ENCODE data around the gene ARCN1. TPM values are rescaled to one million over a fixed set of nuclear protein-coding genes. Genes with fewer than 3 reads are reported as not detected.
"Not testable (repeated sequence)": the region's sequence is repeated elsewhere in the genome, so short reads cannot be mapped to it uniquely, and the experiment has no call there.

Gene ARCN1
- total RNA-seq, 1 experiment from 2014 or later, result 83.8 TPM

- no TSS peak for BruUV-seq (replicated peaks)
- TF ChIP-seq CTCF (IDR thresholded peaks at IDR 0.05; ENCODE audit: unreplicated experiment), result no peak
- H3K9me3 Mint-ChIP-seq (ENCODE audit: low read depth, unreplicated experiment), result no peaks in the 10 kb centered on the region
- CTCF ChIA-PET, result interaction anchor here (0.6 kb wide), 1 partner anchor 514 kb away, joined by 3 read pairs; no protein-coding TSS in a partner anchor
- intact Hi-C loops (cut with micrococcal nuclease; ENCODE audit: unreplicated experiment), result loop anchor here (5.0 kb wide), 1 partner anchor 272 kb away; no protein-coding TSS in a partner anchor
- H3K4me1 Mint-ChIP-seq (ENCODE audit: low read depth, unreplicated experiment), result no peaks in the 10 kb centered on the region
- H3K36me3 Mint-ChIP-seq (ENCODE audit: insufficient read depth, unreplicated experiment), result peaks cover 27% of the 10 kb centered on the region
- H3K27ac Mint-ChIP-seq (ENCODE audit: unreplicated experiment), result no peak overlapping the region
- no peaks in the 10 kb centered on the region for H3K27me3 Mint-ChIP-seq (ENCODE audit: unreplicated experiment)
- H3K4me3 Mint-ChIP-seq (ENCODE audit: low read depth, unreplicated experiment), result no peak overlapping the region
- no peak for DNase-seq
These were observed 2.5 kb upstream of the ARCN1 start for GRCh38 chr11:118569670-118570069.

- no peak overlapping the region for H3K27ac Mint-ChIP-seq (ENCODE audit: unreplicated experiment)
- intact Hi-C loops (cut with micrococcal nuclease; ENCODE audit: unreplicated experiment), result no loop called here
- CTCF ChIA-PET, result no interaction called here
- no peak for DNase-seq
- H3K36me3 Mint-ChIP-seq (ENCODE audit: insufficient read depth, unreplicated experiment), result peaks cover 29% of the 10 kb centered on the region
- BruUV-seq (replicated peaks), result no TSS peak
- no peaks in the 10 kb centered on the region for H3K9me3 Mint-ChIP-seq (ENCODE audit: low read depth, unreplicated experiment)
- no peak for TF ChIP-seq CTCF (IDR thresholded peaks at IDR 0.05; ENCODE audit: unreplicated experiment)
- H3K4me1 Mint-ChIP-seq (ENCODE audit: low read depth, unreplicated experiment), result no peaks in the 10 kb centered on the region
- H3K4me3 Mint-ChIP-seq (ENCODE audit: low read depth, unreplicated experiment), result no peak overlapping the region
- H3K27me3 Mint-ChIP-seq (ENCODE audit: unreplicated experiment), result no peaks in the 10 kb centered on the region
These were observed 1.4 kb upstream of the ARCN1 start for GRCh38 chr11:118570787-118571186.

GRCh38 chr11:118571701-118572060, 528 bp upstream of the ARCN1 start:
- H3K27me3 Mint-ChIP-seq (ENCODE audit: unreplicated experiment); DNase-seq; intact Hi-C loops (cut with micrococcal nuclease; ENCODE audit: unreplicated experiment); H3K4me1 Mint-ChIP-seq (ENCODE audit: low read depth, unreplicated experiment); BruUV-seq (replicated peaks); H3K9me3 Mint-ChIP-seq (ENCODE audit: low read depth, unreplicated experiment): not testable (repeated sequence)
- CTCF ChIA-PET, result interaction anchor here (0.7 kb wide), 1 partner anchor 16 kb away, joined by 3 read pairs; no protein-coding TSS in a partner anchor
- Mint-ChIP-seq H3K4me3 (ENCODE audit: low read depth, unreplicated experiment) (peak overlapping the region; percentile 91), H3K36me3 (ENCODE audit: insufficient read depth, unreplicated experiment) (peaks cover 28% of the 10 kb centered on the region), H3K27ac (ENCODE audit: unreplicated experiment) (peak overlapping the region; percentile 80)

GRCh38 chr11:118572981-118573550, 857 bp downstream of the ARCN1 start:
- CTCF ChIA-PET, result no interaction called here
- Mint-ChIP-seq H3K36me3 (ENCODE audit: insufficient read depth, unreplicated experiment) (peaks cover 37% of the 10 kb centered on the region), H3K9me3 (ENCODE audit: low read depth, unreplicated experiment) (no peaks in the 10 kb centered on the region), H3K27me3 (ENCODE audit: unreplicated experiment) (no peaks in the 10 kb centered on the region), H3K27ac (ENCODE audit: unreplicated experiment) (peak overlapping the region; percentile 80), H3K4me3 (ENCODE audit: low read depth, unreplicated experiment) (peak overlapping the region; percentile 91), H3K4me1 (ENCODE audit: low read depth, unreplicated experiment) (no peaks in the 10 kb centered on the region)
- BruUV-seq (replicated peaks), result TSS peak; percentile 52
- no peak for DNase-seq
- no peak for TF ChIP-seq CTCF (IDR thresholded peaks at IDR 0.05; ENCODE audit: unreplicated experiment)
- intact Hi-C loops (cut with micrococcal nuclease; ENCODE audit: unreplicated experiment), result no loop called here

GRCh38 chr11:118574636-118575035, 2.4 kb downstream of the ARCN1 start:
- Mint-ChIP-seq H3K4me3 (ENCODE audit: low read depth, unreplicated experiment) (no peak overlapping the region), H3K27ac (ENCODE audit: unreplicated experiment) (no peak overlapping the region), H3K9me3 (ENCODE audit: low read depth, unreplicated experiment) (no peaks in the 10 kb centered on the region), H3K4me1 (ENCODE audit: low read depth, unreplicated experiment) (no peaks in the 10 kb centered on the region), H3K27me3 (ENCODE audit: unreplicated experiment) (no peaks in the 10 kb centered on the region), H3K36me3 (ENCODE audit: insufficient read depth, unreplicated experiment) (peaks cover 37% of the 10 kb centered on the region)
- CTCF ChIA-PET, result no interaction called here
- TF ChIP-seq CTCF (IDR thresholded peaks at IDR 0.05; ENCODE audit: unreplicated experiment), result no peak
- DNase-seq, result no peak
- no TSS peak for BruUV-seq (replicated peaks)
- intact Hi-C loops (cut with micrococcal nuclease; ENCODE audit: unreplicated experiment), result no loop called here

GRCh38 chr11:118577995-118578394, 5.8 kb downstream of the ARCN1 start:
- H3K4me3 Mint-ChIP-seq (ENCODE audit: low read depth, unreplicated experiment); BruUV-seq (replicated peaks); H3K4me1 Mint-ChIP-seq (ENCODE audit: low read depth, unreplicated experiment); DNase-seq; H3K9me3 Mint-ChIP-seq (ENCODE audit: low read depth, unreplicated experiment); H3K27ac Mint-ChIP-seq (ENCODE audit: unreplicated experiment); intact Hi-C loops (cut with micrococcal nuclease; ENCODE audit: unreplicated experiment); H3K27me3 Mint-ChIP-seq (ENCODE audit: unreplicated experiment); CTCF ChIA-PET: not testable (repeated sequence)
- peaks cover 25% of the 10 kb centered on the region for H3K36me3 Mint-ChIP-seq (ENCODE audit: insufficient read depth, unreplicated experiment)
